ENCODE measurements around the gene GFRA1.

DNA sequence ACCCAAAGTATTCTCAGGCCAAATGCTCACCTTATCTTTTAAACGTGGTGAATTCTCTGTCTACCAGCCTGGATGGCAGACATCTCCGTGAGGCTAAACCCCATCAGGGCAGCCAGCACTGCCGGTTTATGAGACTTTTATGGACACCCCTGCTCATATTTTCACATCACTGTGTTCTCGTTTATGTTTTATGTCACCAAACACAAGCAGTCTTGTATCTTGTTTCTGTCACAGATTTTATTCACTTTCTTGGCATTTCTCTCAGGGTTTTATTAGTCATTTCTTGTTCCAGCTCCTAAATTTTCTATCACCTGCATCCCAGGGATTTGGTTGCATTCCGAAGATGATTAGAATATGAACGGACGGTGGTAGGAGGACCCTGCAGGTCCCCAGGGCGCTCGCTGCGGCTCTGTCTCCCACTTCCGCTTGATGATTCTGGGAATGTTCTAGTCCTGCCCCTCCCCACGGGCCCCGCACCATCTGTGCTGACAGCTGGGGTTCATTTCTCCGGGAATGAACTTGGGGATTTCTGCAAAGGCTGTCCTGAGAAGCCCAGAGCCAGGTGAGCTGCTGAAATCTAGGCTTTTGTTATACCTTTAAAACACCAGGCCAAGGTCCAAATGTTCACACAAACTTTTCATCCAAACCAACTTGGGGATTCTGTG, 217.6 kb downstream of the GFRA1 start:
- TF ChIP-seq POLR2A (IDR thresholded peaks at IDR 0.05), result no peak
- TF ChIP-seq, protein P1, sequence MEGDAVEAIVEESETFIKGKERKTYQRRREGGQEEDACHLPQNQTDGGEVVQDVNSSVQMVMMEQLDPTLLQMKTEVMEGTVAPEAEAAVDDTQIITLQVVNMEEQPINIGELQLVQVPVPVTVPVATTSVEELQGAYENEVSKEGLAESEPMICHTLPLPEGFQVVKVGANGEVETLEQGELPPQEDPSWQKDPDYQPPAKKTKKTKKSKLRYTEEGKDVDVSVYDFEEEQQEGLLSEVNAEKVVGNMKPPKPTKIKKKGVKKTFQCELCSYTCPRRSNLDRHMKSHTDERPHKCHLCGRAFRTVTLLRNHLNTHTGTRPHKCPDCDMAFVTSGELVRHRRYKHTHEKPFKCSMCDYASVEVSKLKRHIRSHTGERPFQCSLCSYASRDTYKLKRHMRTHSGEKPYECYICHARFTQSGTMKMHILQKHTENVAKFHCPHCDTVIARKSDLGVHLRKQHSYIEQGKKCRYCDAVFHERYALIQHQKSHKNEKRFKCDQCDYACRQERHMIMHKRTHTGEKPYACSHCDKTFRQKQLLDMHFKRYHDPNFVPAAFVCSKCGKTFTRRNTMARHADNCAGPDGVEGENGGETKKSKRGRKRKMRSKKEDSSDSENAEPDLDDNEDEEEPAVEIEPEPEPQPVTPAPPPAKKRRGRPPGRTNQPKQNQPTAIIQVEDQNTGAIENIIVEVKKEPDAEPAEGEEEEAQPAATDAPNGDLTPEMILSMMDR (IDR thresholded peaks at IDR 0.05), result no peak
